Forelimb muscle (tissue), 1 donor: ENCODE data around the gene LEP. TPM values are rescaled to one million over a fixed set of nuclear protein-coding genes. Genes with fewer than 3 reads are reported as not detected.

Experiments used
- DNase-seq: peaks from one replicate; pipeline ENCODE4 v3.0.0-alpha.2; 2013; ENCODE audit warnings: low read depth
- polyA plus RNA-seq: library from polyadenylated mRNA; unstranded; fragments of 120-200 nt; gene quantifications from one replicate; pipeline ENCODE4 v1.2.1, GENCODE V29; 2013; ENCODE audit not compliant: insufficient read length

Gene LEP
- not detected for polyA plus RNA-seq

DNA sequence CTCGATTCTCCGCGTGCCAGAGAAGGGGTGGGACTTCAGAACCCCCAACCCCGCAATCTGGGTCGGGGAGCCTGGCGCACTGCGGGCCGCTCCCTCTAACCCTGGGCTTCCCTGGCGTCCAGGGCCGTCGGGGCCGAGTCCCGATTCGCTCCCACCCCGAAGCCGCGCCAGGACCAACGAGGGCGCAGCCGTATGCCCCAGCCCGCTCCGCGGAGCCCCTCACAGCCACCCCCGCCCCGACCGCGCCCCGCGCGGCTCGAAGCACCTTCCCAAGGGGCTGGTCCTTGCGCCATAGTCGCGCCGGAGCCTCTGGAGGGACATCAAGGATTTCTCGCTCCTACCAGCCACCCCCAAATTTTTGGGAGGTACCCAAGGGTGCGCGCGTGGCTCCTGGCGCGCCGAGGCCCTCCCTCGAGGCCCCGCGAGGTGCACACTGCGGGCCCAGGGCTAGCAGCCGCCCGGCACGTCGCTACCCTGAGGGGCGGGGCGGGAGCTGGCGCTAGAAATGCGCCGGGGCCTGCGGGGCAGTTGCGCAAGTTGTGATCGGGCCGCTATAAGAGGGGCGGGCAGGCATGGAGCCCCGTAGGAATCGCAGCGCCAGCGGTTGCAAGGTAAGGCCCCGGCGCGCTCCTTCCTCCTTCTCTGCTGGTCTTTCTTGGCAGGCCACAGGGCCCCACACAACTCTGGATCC is at the start of gene LEP:
TSS of gene LEP (plus strand) at position 583 of the 691 bp plus-strand sequence. CDS start 10,741 bp downstream, outside the sequence.
- no peak for DNase-seq

DNA sequence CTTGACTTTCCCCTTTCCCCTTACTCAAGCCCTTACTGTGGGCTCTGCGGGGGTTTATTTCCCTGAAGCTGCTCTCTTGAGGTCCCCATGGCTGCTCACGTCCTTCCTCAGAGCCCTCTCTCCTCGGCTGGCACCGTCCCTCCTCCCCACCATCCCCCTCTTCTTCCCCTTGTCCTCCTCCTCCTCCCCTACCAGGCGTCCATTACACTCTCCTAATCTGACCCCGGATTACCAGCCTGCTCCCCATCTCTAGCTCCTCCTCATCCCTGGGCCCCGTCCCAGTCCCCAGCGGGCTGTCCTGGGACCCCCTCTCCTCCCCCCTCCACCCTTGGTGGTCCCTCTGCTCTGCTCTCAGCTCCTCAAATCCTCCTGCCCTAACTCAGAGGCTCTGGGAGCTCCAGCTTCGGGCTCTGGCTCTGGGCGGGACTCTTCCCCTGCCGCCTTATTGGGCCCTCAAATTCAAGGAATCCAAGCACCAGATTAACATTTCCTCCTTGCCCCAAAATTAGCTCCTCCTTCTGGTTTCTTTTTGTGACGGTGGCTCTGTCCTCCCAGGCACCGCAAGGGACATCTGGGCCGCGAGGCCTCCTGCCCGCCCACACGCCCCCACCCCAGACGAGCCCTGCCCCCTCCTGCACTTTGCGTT is 48.5 kb upstream of the LEP start:
- DNase-seq, result no peak

DNA sequence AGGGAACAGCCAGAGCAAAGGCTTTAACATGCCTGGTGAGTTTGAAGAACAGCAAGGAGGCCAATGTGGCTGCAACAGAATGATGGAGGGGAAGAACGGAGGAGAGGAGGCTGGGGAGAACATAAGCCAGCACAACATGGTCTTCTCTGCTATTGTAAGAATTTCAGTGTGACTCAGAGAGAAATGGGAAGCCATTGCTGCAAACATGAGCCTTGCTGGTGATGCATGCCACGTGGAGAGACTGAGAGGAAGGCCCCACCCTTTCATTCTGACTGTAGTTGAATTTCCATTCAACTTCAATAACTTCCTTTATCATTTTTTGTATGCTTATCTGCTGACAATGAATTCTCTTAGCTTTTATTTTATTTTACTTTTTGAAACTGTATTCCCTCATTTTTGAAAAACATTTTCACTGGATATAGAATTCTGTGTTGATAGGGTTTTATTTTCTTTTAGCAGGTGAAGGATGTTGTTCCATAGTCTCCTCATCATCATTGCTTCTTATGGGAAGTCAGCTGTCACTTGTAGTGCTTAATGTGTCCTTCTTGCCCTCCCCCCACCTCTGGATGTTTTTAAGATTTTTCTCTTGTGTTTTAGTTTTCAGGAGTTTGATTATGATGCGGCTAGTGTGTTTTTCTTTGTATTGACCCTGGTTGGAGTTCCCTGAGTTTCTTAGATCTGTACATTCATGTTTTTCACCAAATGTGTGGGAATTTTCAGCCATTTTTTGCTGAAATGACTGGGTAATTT is 46.4 kb upstream of the LEP start:
- DNase-seq, result no peak

DNA sequence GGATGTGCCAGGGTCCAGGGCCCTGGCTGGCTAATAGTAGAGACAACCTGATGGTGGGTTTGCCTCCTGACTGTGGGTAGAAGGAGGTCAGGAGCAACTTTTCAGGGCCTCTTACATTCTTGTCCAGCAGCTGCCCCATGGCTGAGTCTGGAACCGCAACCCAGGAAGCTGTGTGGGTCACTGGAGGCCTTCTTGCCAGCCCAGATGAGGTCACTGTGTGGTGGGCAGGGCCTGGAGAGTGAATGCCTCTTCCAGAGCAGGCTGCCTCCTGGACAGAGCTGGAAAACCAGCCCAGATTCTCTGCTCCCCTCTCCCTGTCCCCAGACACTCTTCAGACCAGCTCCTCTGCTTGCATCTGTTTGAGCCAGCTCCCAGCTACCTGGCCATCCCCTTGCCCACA is 43.5 kb upstream of the LEP start:
- DNase-seq, result no peak

DNA sequence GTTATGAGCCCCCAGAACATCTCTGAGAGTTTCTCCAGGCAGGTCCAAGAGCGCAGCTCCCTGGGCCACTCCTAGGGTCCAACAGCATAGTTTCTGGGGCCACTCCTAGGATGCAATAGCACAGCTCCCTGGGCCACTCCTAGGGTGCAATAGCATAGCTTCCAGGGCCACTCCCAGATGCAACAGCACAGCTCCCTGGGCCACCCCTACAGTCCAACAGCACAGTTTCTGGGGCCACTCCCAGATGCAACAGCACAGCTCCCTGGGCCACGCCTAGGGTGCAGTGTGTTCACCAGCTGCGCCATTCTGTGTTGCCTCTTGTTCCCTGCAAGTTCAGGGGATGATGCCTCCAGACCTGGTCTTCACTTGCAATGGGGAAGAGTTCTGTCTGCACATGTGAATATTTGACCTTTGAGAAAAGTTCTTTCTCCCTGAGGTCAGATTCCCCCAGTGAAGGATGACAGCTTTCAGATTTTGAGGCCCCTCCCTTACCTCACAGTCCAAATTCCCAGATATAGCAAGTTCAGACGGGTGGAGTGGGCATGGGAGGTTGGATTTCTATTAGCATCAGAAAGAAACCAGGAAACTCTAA is 43.0 kb upstream of the LEP start:
- DNase-seq, result no peak

DNA sequence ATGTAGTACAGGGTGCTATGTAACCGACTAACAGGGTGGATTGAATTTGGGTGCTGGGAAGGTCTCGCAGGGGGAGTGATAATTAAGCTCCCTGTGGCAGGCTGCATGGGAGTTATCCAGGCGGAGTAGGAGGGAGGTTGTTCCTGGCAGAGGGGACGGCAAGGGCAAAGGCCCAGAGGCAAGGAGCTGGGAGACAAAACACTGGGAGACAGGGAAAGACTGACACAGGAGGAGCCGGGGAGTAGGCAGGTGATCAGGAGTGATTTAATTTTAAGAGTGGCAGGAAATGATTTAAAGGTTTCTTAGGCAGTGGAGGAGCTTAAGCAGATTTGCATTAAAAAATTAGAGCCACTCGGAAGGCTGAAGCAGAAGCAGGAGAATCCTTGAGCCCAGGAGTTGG is 40.7 kb upstream of the LEP start:
- no peak for DNase-seq

DNA sequence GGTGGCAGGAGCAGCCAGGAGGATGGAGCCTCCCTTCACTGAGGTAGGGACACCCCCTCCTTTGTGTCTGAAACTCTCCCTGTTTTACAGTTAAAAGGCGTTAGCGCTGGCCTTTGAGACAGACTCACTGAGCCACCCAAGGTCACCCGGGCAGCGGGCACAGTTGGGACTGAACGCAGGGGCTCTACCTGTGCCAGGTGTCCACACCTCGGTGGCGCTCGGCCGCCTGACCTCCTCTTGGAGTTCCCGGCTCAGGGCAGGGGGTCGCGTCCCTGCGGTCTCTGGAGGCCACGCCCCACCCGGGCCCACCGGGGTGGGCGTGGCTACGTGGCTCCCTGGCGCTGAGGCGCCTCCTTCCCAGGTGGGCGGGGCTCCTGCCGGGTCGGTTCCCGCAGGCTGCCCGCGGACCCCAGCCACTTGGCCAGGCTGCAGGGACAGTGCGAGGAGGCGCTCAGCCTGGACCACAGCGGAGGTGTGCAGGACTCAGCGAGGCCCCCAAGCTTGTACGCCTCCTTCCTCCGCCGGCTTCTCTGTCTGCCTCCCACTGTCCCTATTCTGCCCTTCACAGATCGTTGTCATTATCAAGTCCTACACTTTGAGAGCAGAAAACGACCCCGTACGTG is 39.9 kb upstream of the LEP start:
- no peak for DNase-seq

DNA sequence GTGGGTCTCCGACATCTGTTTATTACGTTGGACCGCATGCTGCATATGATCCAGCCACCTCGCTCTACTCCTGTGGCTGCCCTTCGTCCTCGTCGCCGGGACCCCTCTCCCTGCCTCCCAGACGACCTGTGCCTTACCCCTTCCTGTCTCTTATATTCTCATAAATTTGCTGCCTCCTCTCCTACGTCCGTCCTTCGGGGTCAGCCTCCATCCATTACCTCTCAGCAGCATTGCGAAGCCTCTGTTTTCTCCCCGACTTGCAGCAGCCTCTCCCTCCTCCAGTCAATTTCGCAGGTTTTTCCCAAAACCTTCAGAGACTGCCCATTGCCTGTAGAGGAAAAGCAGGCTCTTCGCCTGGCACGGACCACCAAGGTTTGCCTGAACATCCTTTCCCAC is 39.4 kb upstream of the LEP start:
- DNase-seq, result no peak

DNA sequence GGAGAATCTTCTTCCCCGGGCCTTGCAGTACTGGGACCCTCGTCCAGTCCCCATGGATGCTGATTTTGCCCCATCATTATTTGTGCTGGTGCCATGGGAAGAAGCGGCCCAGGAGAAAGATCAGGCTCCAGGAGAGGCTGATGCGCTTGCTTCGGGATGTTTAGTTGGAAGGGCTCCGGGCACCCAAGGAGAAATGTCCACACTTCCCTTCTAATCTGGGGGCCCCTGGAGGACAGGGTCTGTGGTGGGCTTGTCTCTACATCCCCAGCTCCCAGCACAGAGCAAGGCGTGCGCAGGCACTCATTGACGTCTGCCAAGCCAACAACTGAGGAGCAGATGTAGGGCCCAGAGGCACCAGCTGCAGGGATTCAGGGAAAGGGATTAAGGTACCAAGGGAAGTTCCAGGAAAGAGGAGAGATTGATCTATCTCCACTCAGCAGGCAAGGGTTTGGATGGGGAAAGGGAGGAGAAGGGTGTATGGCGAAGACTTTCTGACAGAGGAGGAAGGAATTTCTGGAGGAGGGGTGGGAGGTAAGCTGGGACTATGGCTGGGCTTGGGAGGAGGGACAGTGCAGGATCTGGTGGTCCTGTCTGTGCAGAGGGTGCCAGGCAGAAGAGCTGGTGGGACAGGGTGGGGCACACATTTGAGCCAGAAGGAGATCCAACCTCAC is 38.7 kb upstream of the LEP start:
- no peak for DNase-seq

DNA sequence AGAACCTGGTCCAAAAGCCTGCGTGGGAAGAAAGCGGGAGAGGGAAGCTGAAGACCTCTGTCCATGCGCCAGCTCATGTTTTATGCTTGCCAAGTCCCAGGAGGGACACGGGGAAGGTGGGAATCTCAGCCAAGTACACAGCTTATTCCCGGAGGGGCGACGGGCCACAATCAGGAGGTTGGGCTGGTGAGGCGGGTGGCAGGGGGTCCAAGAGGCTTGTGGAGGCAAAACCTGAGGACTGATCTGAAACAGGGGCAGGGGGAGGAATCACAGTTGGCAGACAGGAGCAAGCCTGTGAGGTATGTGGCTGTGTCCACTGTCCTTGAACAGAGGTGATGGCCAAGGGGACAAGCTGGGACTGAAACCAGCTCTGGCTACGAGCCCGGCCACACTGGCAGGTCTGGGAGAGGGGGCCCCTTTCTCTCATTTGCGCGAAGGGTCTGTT is 38.0 kb upstream of the LEP start:
- DNase-seq, result no peak

DNA sequence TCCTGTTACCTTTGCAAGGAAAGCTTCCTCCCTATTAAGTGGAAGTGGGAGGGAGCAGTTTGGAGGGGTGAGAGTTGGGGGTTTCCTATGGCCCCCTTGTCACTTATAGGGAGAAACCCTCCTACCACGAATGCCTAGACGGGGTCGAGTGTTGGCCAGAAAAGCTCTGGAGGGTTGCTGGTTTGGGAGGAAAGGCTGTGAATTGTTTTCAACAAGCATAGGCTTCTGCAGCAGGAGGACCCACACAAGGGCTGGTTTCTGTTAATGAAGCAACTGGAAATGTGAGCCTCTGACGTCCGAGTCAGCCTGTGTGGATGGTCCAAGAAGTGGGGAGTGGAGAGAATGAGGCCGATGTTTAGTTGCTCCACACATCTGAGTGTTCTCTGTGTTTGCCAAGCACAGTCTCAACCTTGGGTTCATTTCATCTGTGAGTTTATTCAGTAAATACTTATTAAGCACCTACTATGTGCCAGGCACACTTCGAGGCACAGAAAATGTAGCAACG is 37.3 kb upstream of the LEP start:
- DNase-seq, result no peak

DNA sequence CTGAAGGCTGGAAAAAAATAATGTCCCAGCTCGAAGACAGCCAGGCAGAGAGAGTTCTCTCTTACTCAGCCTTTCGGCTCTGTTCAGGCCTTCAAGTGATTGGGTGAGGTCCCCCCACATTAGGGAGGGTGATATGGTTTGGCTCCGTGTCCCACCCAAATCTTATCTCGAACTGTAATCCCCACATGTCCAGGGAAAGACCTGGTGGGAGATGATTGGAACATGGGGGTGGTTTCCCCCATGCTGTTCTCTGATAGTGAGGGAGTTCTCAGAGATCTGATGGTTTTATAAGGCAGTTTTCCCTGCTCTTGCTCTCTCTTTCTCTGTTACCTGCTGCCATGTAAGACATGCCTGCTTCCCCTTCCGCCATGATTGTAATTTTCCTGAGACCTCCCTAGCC is 36.6 kb upstream of the LEP start:
- no peak for DNase-seq

DNA sequence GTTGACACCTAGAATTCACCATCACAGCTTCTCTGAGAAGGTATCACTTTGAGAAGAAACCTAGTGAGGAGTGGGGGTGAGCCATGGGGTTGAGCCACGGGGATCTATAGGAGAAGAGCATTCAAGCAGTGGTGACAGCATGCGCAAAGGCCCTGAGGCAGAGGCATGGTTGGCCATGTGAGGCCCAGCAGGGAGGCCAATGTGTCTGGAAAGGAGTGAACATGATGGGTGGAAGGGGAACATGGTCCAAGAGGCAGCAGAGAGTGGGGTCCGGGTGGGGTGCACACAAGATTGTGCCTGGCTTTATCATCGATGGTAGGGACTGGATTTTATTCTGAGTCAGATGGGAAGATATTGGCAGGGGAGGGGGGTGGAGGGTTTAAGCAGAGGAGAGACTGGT is 36.0 kb upstream of the LEP start:
- DNase-seq, result no peak

DNA sequence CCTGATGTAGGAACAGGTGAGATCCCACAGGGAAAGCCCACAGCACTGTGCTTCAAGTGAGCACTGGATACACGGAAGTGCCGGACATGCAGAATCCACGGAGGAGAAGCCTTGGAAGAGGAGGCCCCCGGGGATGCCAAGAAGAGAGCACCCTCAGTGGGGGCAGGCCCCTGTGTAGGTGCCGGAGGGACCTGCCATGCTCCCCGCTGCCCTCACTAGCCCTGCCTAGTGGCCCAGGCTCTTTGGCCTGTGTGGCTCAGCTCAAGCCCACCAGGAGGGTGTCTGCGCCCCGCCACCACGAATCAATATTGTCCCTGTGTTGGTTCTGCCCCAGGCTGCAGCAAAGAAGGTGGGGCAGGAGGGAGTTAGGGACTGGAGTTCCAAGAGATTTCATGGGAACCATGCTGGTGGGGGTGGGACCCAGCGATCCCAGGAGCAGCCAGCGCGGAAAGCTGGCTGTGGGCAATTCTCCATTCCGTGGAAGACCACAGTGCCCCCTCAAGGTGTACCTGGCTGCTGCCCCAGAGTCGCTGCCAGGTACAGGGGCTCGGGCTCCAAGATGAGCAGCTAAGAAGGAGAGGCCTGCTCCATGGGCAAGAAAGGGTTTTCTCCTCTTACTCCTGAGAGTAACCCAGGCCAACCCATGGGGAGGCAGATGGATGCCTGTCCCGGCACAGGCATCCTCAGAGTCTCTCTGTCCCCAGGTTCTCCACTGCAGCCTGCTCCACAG is 34.9 kb upstream of the LEP start:
- no peak for DNase-seq

DNA sequence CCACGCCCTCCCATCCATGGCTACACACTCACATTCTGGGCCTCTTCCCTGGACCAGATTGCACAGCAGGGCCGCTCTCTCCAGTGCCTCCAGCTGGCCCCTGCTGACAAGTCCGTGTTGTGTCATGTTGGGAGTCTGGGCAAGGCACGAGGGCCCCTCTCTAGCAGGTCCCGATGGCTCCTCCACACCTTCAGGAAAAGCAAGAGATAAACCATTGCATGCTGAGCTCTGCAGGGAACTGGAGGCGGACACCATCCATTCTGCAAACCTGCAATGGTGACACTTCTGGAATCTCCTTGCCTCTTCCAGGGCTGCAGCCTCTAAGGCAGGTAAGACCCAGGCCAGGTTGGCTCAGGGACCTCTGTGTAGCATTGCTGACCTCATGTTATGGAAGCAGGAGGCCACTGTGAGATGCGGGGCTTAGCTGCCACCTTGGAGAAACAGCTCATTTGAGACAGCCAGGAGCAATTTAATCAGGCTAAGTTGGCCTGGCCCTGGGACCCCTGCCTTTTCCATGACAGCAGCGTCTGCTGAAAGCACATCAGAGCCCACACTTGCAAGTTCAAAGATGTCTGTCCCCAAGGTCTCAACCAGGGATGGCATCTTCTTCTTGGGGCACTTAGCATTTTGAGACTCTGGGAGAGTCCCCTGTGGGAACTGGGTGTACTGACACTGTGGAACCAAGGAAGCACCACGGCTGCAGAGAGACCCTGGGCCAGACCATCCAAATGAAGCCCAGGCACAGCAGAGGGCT is 34.2 kb upstream of the LEP start:
- DNase-seq, result no peak

DNA sequence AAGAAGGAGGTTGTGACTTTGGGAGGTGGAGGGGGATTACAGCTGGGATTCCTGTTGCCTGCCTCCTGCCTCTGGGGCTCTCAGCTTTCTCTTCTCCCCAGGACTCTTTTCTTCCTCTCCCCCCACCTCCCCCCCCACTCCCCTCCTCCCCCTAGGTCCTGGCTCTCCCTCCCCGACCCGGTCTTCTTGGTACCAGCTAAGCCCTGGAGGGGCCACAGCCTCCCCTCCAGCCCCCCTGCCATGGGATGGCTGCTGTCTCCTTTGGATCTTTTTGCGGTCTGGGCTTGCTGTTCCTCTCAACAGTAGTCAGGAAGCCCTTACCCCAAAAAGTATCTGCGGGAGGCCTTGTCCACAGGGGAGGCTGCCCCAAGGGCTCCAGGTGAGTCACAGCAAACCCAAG is 33.5 kb upstream of the LEP start:
- no peak for DNase-seq

DNA sequence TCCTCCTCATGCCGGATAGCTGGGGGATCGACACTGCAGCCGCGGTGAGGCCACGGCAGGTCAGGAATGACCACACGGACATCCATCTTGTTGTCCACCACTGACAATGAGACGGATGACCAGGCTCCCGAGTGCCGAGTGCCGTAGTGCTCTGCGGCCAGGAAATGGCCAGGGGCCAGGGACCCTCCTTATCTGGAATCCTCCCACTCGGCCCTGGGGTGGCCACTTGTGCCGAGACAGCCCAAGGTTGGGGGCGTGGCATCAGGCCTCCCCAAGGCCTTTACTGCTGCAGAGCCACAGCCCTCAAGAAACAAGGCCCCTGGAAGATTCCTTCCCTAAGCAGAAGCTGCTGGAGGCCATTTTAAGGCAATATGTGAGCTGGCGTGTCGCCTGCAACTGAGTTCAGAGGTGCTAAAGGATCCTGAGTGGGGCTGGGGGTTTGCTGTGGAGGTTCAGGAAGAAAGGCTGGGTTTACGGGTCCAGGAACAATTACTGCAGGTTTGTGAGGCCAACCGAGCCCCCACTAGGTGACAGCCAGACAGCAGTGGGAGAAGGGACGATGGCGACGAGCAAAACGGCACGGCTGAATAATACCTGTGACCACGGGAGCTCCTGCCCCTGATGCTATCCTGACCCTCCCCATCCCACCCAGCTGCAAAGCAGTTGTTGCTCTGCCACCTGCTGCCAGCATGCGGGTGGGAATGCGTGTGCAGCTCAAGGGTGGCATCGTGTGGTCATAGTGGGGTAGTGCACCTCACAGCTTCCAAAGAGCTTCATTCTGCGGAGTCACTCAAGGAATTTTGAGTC is 31.6 kb upstream of the LEP start:
- peak; percentile 31 for DNase-seq

DNA sequence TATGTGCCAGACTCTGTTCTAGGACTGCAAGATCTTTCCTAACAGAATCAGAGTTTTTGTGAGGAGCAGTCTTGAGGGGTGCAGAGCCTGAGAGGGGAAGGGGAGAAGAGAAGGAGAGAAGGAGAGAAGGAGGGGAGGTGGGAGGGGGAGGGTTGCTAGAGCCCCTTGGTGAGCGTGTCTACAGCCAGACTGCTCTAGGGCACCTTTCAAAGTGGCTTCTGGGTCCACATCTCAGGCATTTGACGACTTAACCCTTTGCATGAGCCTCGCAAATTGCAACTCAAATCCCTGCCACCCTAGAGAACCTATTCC is 31.1 kb upstream of the LEP start:
- no peak for DNase-seq
